Iris pigment epithelial cell (primary cell): ENCODE results near the gene VDAC1.

Experiments
- DNase-seq: peaks from one replicate; pipeline ENCODE4 v3.0.0-alpha.2; 2011; ENCODE audit warnings: low read depth

Gene VDAC1

GRCh38 chr5:134024811-134025210 lies 20.0 kb upstream of the VDAC1 start:
- DNase-seq = no peak

- DNase-seq = no peak
These were observed 17.6 kb upstream of the VDAC1 start for GRCh38 chr5:134022333-134022732.

- no peak for DNase-seq
These were observed 15.4 kb upstream of the VDAC1 start for GRCh38 chr5:134020188-134020587.

GRCh38 chr5:134019636-134020035 lies 14.9 kb upstream of the VDAC1 start:
- no peak for DNase-seq

GRCh38 chr5:134018986-134019316 lies 14.2 kb upstream of the VDAC1 start:
- no peak for DNase-seq

GRCh38 chr5:134018154-134018985 lies 13.6 kb upstream of the VDAC1 start:
- no peak for DNase-seq

- no peak for DNase-seq
These were observed 3.5 kb upstream of the VDAC1 start for GRCh38 chr5:134008266-134008749.

GRCh38 chr5:134007581-134008265 lies 2.9 kb upstream of the VDAC1 start:
- DNase-seq = peak; percentile 51

- no peak for DNase-seq
These were observed 1.3 kb upstream of the VDAC1 start for GRCh38 chr5:134006115-134006514.

- DNase-seq = no peak
These were observed 764 bp upstream of the VDAC1 start for GRCh38 chr5:134005417-134006061.

- DNase-seq = peak; percentile 65
These were observed 754 bp downstream of the VDAC1 start for GRCh38 chr5:134003817-134004625.

- no peak for DNase-seq
These were observed 1.5 kb downstream of the VDAC1 start for GRCh38 chr5:134003064-134003816.

- no peak for DNase-seq
These were observed 2.6 kb downstream of the VDAC1 start for GRCh38 chr5:134001938-134002731.

GRCh38 chr5:134000696-134001453 lies 3.9 kb downstream of the VDAC1 start:
- DNase-seq = no peak

- DNase-seq = no peak
These were observed 4.7 kb downstream of the VDAC1 start for GRCh38 chr5:134000091-134000511.

GRCh38 chr5:133998807-133999206 lies 6.0 kb downstream of the VDAC1 start:
- DNase-seq = no peak

- no peak for DNase-seq
These were observed 6.7 kb downstream of the VDAC1 start for GRCh38 chr5:133998042-133998441.

- no peak for DNase-seq
These were observed 8.0 kb downstream of the VDAC1 start for GRCh38 chr5:133996683-133997252.

- DNase-seq = peak; percentile 29
These were observed 8.8 kb downstream of the VDAC1 start for GRCh38 chr5:133995883-133996563.
